Right lobe of liver (tissue), 6 donors: ENCODE measurements around the gene NOS1AP. TPM values are rescaled to one million over a fixed set of nuclear protein-coding genes. Genes with fewer than 3 reads are reported as not detected.

ENCODE experiments used
- ATAC-seq, 4 donors: fragments of 200-7000 bp; cut with Tn5 transposase; one replicate each; pipeline ENCODE4 v1.9.1; 2020; ENCODE audit warnings: mild to moderate bottlenecking in 4 of 4, moderate library complexity in 4 of 4
- DNase-seq, 3 donors: peaks; one replicate each; pipeline ENCODE4 v3.0.0-alpha.2; 2020
- H3K27ac ChIP-seq, 3 donors: fragments of 200-600 bp; one replicate each; pipeline ENCODE4 v1.8.0; 2022
- H3K27me3 ChIP-seq, 2 donors: fragments of 200-600 bp; one replicate each; pipeline ENCODE4 v1.8.0; 2022
- H3K36me3 ChIP-seq, 4 donors: fragments of 200-600 bp; sonication (generic) in 1 of 4; one replicate each; pipeline versions ENCODE4 v1.5.1 to v1.8.0; 2017 to 2022; ENCODE audit warnings: control low read depth in 1 of 4
- H3K4me1 ChIP-seq, 4 donors: fragments of 200-600 bp; sonication (generic) in 1 of 4; one replicate each; pipeline versions ENCODE4 v1.5.1 to v1.8.0; 2017 to 2022; ENCODE audit warnings: control low read depth in 1 of 4
- H3K4me3 ChIP-seq, 3 donors: fragments of 200-600 bp; one replicate each; pipeline ENCODE4 v1.8.0; 2022
- H3K9me3 ChIP-seq, 4 donors: fragments of 200-600 bp; sonication (generic) in 1 of 4; one replicate each; pipeline versions ENCODE4 v1.5.1 to v1.8.0; 2017 to 2022; ENCODE audit warnings: control low read depth in 1 of 4
- POLR2A ChIP-seq: fragments of 450-650 bp; IDR thresholded peaks from one replicate; pipeline ENCODE4 v1.6.1; 2017; ENCODE audit warnings: antibody characterized with exemption, mild to moderate bottlenecking
- WGBS: methylation state at CpG from one replicate; pipeline ENCODE4 v1.1.6; 2018; ENCODE audit warnings: low coverage, low lambda C conversion rate; ENCODE audit not compliant: insufficient coverage; ENCODE audit errors: missing lambda C conversion rate; 5-methylcytosine and 5-hydroxymethylcytosine counted together
- intact Hi-C, 2 donors: fragments of 100-400 bp; cut with DNase I; formaldehyde crosslinking; loops; one replicate each; pipeline versions ENCODE4 v1.11.2 to v1.14.1; 2022
- total RNA-seq, 6 experiments: library from RNA; depleted of rRNA in 2 of 6; stranded (reverse); fragments of >200 nt in 2 of 6; fragmentation: NEBNext Ultra II Directional in 3 of 6; extraction: Animal tissue kit (Norgen Biotek cat#: 25700) in 3 of 6; gene quantifications; one replicate each; pipeline versions ENCODE4 v1.1.0 to v1.2.4, GENCODE V29; 2016 to 2023
- TF ChIP-seq, protein P1 (sequence below), 4 donors: fragments of 200-600 bp in 3 of 4; fragments of 450-650 bp in 1 of 4; IDR thresholded peaks; one replicate each; pipeline versions ENCODE4 v1.5.1 to v1.8.0; 2016 to 2022; ENCODE audit warnings: antibody characterized with exemption in 4 of 4, mild to moderate bottlenecking in 2 of 4
- donor health status: DM: no; HTN: yes; CAD: no.
- donor health status: DM: no; HTN: no; CAD: no.
- donor health status: DM: no; HTN: no; CAD: no.
- donor health status: DM: no; HTN: yes; CAD: no.
- donor health status: DM: no; HTN: yes; CAD: no.

The NOS1AP gene
- total RNA-seq, 6 experiments from 2014 or later, result 4.7 to 24.8 (median 11.6) TPM

DNA sequence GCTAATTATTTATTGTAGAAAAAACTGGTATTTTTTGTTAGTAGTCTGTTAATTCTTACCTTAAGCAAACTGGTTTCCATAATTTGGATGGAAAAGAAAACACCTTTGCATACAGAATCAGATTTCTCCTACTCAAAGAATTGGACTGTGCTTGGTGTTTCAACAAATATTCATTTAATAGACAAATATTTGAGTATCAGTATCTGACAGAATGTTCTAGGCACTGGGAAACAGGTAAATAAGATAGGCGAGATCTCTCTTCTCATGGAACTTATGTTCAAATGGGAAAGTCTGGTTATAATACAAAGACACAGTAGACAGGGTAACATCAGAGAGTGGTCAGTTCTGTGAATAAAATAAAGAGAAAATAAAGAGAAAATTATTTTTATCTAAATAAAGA is 119.9 kb downstream of the NOS1AP start:
- Histone ChIP-seq H3K27ac (peak overlapping the region; percentile 44 to 95 (median 45)), H3K4me3 (no peak overlapping the region), H3K36me3 (no peaks in the 10 kb centered on the region), H3K27me3 (no peaks in the 10 kb centered on the region), H3K4me1 (peaks cover 0 to 58% (median 21%) of the 10 kb centered on the region in 4 donors), H3K9me3 (no peaks in the 10 kb centered on the region)
- TF ChIP-seq, protein P1, sequence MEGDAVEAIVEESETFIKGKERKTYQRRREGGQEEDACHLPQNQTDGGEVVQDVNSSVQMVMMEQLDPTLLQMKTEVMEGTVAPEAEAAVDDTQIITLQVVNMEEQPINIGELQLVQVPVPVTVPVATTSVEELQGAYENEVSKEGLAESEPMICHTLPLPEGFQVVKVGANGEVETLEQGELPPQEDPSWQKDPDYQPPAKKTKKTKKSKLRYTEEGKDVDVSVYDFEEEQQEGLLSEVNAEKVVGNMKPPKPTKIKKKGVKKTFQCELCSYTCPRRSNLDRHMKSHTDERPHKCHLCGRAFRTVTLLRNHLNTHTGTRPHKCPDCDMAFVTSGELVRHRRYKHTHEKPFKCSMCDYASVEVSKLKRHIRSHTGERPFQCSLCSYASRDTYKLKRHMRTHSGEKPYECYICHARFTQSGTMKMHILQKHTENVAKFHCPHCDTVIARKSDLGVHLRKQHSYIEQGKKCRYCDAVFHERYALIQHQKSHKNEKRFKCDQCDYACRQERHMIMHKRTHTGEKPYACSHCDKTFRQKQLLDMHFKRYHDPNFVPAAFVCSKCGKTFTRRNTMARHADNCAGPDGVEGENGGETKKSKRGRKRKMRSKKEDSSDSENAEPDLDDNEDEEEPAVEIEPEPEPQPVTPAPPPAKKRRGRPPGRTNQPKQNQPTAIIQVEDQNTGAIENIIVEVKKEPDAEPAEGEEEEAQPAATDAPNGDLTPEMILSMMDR (IDR thresholded peaks at IDR 0.05), result no peak
- no peak for TF ChIP-seq POLR2A
- WGBS, result 29% methylated on average over 1 of the region's 1 CpG
- no peak for DNase-seq
- intact Hi-C loops, result no loop called here
- ATAC-seq, result peak; percentile 8 to 73 (median 49)

DNA sequence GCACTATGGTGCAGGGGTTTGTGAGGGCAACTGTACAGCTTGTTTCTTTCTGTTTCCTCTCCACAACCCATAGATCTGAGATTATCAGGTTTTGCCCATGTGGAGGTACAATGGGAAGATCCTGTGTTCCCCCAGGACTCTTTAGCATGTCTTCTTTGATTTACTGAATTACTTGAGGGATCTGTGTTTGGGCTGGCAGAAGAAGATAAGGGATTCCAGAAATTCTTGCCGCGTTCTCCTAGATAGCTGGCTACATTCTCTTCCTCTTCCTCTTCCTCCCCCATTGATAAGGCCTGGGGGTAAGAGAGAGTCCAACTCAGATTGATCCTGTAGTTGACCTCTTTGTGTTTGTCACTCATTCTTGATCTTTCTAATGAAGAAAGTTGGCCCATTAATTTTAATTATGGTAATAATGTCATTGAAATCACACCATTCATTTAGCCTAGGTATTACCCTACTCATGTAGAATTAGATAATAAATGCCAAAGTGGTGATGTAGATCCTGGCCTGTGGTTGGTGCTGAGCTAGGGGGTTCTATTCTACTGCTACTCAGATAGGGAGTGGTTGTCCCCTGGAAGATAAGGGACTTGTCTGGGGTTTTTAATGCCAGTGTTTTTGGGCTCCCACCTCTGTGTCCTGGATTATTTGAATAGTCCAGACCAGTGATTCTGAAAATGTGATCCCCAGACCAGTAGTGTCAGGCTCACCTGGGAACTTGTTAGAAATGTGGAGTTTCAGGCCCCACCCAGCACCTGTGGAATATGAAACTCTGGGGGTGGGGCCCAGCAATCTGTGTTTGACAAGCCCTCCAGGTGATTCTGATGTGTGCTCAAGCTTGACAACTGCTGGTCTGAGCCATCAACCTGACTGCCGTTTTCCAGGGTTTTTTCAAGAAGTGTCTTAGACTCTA is 122.2 kb downstream of the NOS1AP start:
- 58% methylated on average over 2 of the region's 3 CpGs for WGBS
- Histone ChIP-seq H3K4me1 (peaks cover 0 to 63% (median 30%) of the 10 kb centered on the region in 4 donors), H3K36me3 (no peaks in the 10 kb centered on the region), H3K4me3 (no peak overlapping the region), H3K27ac (peak overlapping the region in 1 of 3 donors; percentile 28), H3K27me3 (no peaks in the 10 kb centered on the region), H3K9me3 (no peaks in the 10 kb centered on the region)
- intact Hi-C loops, result no loop called here
- peak in 1 of 4 donors; percentile 8 for ATAC-seq
- no peak for DNase-seq
- TF ChIP-seq, protein P1 (IDR thresholded peaks at IDR 0.05), result no peak
- TF ChIP-seq POLR2A, result no peak

DNA sequence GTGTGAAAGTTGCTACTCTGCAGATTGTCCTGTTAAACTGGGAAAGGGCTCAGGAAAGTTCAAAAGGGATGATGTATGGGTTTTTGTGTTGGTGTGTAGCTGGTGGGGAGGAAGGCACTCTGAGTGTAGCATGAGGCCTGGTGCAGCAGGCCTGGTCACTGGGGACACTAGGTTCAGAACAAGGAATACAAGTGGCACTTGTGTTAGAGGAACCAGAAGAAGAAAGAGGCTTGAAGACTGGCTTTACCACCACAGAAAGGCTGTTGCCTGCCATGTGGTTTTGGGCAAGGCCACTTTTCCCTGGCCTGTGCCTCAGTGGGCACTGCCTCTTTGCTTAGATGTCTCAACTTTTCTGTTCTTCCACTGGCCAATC is 122.8 kb downstream of the NOS1AP start:
- no peak for ATAC-seq
- H3K27ac ChIP-seq, result peak overlapping the region in 1 of 3 donors; percentile 28

GRCh38 chr1:162192763-162193162 is 123.3 kb downstream of the NOS1AP start:
- no peaks in the 10 kb centered on the region for H3K36me3 ChIP-seq
- no peak overlapping the region for H3K4me3 ChIP-seq
- no peaks in the 10 kb centered on the region for H3K27me3 ChIP-seq
- DNase-seq (no peak), ATAC-seq (no peak)
- peaks cover 0 to 70% (median 32%) of the 10 kb centered on the region in 4 donors for H3K4me1 ChIP-seq
- TF ChIP-seq, protein P1 (IDR thresholded peaks at IDR 0.05), result no peak
- no peak for TF ChIP-seq POLR2A
- WGBS, result 90% methylated on average over 1 of the region's 1 CpG
- H3K27ac ChIP-seq, result peak overlapping the region in 1 of 3 donors; percentile 54
- intact Hi-C loops, result no loop called here
- H3K9me3 ChIP-seq, result no peaks in the 10 kb centered on the region

More for the DNA sequence above, 122.8 kb downstream of the NOS1AP start:
- Histone ChIP-seq H3K4me3 (no peak overlapping the region), H3K36me3 (no peaks in the 10 kb centered on the region), H3K27me3 (no peaks in the 10 kb centered on the region), H3K4me1 (peaks cover 0 to 67% (median 32%) of the 10 kb centered on the region in 4 donors), H3K9me3 (no peaks in the 10 kb centered on the region)
- TF ChIP-seq POLR2A, result no peak
- TF ChIP-seq, protein P1 (IDR thresholded peaks at IDR 0.05), result no peak
- no peak for DNase-seq
- intact Hi-C loops, result no loop called here
